ENCODE data around the gene SBF2.

SBF2 gene

GRCh38 chr11:9806946-9807687, 486.9 kb downstream of the SBF2 start:
- TF ChIP-seq POLR2AphosphoS5 (IDR thresholded peaks at IDR 0.05; ENCODE audit: low read depth, low read length) = no peak
- no peak for TF ChIP-seq FOXP2 (optimal IDR thresholded peaks at IDR 0.05; ENCODE audit: borderline replicate concordance, extremely low read depth, extremely low read length, insufficient read depth)
- TF ChIP-seq, protein P1, sequence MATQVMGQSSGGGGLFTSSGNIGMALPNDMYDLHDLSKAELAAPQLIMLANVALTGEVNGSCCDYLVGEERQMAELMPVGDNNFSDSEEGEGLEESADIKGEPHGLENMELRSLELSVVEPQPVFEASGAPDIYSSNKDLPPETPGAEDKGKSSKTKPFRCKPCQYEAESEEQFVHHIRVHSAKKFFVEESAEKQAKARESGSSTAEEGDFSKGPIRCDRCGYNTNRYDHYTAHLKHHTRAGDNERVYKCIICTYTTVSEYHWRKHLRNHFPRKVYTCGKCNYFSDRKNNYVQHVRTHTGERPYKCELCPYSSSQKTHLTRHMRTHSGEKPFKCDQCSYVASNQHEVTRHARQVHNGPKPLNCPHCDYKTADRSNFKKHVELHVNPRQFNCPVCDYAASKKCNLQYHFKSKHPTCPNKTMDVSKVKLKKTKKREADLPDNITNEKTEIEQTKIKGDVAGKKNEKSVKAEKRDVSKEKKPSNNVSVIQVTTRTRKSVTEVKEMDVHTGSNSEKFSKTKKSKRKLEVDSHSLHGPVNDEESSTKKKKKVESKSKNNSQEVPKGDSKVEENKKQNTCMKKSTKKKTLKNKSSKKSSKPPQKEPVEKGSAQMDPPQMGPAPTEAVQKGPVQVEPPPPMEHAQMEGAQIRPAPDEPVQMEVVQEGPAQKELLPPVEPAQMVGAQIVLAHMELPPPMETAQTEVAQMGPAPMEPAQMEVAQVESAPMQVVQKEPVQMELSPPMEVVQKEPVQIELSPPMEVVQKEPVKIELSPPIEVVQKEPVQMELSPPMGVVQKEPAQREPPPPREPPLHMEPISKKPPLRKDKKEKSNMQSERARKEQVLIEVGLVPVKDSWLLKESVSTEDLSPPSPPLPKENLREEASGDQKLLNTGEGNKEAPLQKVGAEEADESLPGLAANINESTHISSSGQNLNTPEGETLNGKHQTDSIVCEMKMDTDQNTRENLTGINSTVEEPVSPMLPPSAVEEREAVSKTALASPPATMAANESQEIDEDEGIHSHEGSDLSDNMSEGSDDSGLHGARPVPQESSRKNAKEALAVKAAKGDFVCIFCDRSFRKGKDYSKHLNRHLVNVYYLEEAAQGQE (IDR thresholded peaks at IDR 0.05; ENCODE audit: insufficient read depth in 1 of 2, low read depth in 2 of 2, low read length in 2 of 2) = no peak
- no peak for TF ChIP-seq TAF1 (IDR thresholded peaks at IDR 0.05; ENCODE audit: borderline replicate concordance, insufficient read depth, low read length)
- no peak for TF ChIP-seq SIN3A (IDR thresholded peaks at IDR 0.05; ENCODE audit: borderline replicate concordance, insufficient read depth, low read length)

DNA sequence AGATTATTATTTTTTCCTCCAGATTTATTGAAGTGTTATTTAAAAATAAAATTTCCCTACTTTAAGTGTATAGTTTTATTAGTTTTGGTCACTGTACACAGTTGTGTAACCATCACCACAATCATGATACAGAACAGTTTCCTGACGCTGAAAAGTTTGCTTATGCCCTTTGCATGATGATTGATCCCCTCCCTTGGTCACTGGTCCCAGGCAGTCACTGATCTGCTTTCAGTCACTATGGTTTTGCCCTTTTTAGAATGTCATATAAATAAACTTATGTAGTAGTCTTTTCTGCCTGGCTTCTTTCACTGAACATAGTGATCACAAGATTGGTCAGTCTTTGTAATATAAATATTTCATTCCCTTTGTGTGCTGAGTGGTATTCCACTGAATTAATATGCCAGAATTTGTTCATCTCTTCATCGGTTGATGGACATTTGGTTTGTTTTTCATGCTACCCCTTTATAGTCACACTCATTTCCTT, 489.6 kb downstream of the SBF2 start:
- TF ChIP-seq POLR2AphosphoS5 (IDR thresholded peaks at IDR 0.05; ENCODE audit: low read depth, low read length) (no peak), FOXP2 (optimal IDR thresholded peaks at IDR 0.05; ENCODE audit: borderline replicate concordance, extremely low read depth, extremely low read length, insufficient read depth) (no peak)
- TF ChIP-seq, protein P1 (IDR thresholded peaks at IDR 0.05; ENCODE audit: insufficient read depth in 1 of 2, low read depth in 2 of 2, low read length in 2 of 2) = no peak

GRCh38 chr11:9803685-9804418, 490.2 kb downstream of the SBF2 start:
- TF ChIP-seq TAF1 (IDR thresholded peaks at IDR 0.05; ENCODE audit: borderline replicate concordance, insufficient read depth, low read length) (no peak), FOXP2 (optimal IDR thresholded peaks at IDR 0.05; ENCODE audit: borderline replicate concordance, extremely low read depth, extremely low read length, insufficient read depth) (no peak), POLR2AphosphoS5 (IDR thresholded peaks at IDR 0.05; ENCODE audit: low read depth, low read length) (no peak), SIN3A (IDR thresholded peaks at IDR 0.05; ENCODE audit: borderline replicate concordance, insufficient read depth, low read length) (no peak)
- TF ChIP-seq, protein P1 (IDR thresholded peaks at IDR 0.05; ENCODE audit: insufficient read depth in 1 of 2, low read depth in 2 of 2, low read length in 2 of 2) = no peak

- TF ChIP-seq, protein P1 (IDR thresholded peaks at IDR 0.05; ENCODE audit: insufficient read depth in 1 of 2, low read depth in 2 of 2, low read length in 2 of 2) = no peak
- TF ChIP-seq TAF1 (IDR thresholded peaks at IDR 0.05; ENCODE audit: borderline replicate concordance, insufficient read depth, low read length) = no peak
- no peak for TF ChIP-seq FOXP2 (optimal IDR thresholded peaks at IDR 0.05; ENCODE audit: borderline replicate concordance, extremely low read depth, extremely low read length, insufficient read depth)
- TF ChIP-seq SIN3A (IDR thresholded peaks at IDR 0.05; ENCODE audit: borderline replicate concordance, insufficient read depth, low read length) = no peak
- no peak for TF ChIP-seq POLR2AphosphoS5 (IDR thresholded peaks at IDR 0.05; ENCODE audit: low read depth, low read length)
These were observed 491.6 kb downstream of the SBF2 start for GRCh38 chr11:9802291-9802861.

Data from PFSK-1 (cell line).